Measurements from ENCODE around the gene KCNK3. TPM values are rescaled to one million over a fixed set of nuclear protein-coding genes. Genes with fewer than 3 reads are reported as not detected.
"Not testable (repeated sequence)": the region's sequence is repeated elsewhere in the genome, so short reads cannot be mapped to it uniquely, and the experiment has no call there.

Gene KCNK3
- 1.1 and 2.3 TPM in 2 replicates for total RNA-seq (2014; rRNA removed; shearing (Covaris generic))

DNA sequence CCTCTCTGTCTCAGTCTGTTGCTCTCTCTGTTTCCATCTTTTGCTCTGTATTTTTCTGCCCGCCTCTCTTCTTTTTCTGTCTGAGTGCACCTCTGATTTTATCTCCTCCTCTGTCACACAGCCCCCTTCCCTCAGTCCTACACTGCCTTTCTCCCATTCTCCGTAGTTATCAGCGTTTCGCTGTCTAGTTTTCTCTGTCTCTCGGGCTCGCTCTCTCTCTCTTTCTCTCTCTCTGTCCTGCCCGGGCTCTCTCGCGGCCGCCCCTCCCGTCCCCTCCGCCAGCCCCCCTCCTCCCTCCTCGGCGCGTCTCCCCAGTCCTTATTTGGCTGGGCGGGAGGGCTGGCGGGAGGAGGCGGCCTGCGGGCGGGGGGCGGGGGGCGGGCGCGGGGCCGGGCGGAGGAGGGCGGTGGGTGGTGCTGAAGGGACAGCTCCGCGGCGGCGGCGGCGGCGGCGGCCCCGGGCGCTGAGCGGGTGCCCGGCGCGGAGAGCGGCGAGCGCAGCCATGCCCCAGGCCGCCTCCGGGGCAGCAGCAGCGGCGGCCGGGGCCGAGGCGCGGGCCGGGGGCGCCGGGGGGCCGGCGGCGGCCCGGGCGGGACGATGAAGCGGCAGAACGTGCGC is at the start of gene KCNK3:
KCNK3 (plus strand) TSS at position 444 of the 618 bp plus-strand sequence; CDS start at position 598, 154 bp downstream.
- peak; percentile 50 for DNase-seq (ENCODE audit: low read depth)

GRCh38 chr2:26644188-26644835 is 48.2 kb upstream of the KCNK3 start:
- no peak for DNase-seq (ENCODE audit: low read depth)

DNA sequence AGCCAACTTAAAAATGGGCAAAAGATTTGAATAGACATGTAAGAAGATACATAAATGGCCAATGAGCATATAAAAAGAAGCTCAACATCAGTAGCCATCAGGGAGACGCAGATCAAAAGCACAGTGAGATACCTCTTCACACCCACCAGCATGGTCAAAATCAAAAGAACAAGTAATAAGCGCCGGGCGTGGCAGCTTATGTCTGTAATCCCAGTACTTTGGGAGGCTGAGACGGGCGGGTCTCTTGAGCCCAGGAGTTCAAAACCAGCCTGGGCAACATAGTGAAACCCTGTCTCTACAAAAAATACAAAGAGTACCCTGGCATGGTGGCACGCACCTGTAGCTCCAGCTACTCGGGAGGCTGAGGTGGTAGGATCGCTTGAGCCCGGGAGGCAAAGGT is 46.8 kb upstream of the KCNK3 start:
- no peak for DNase-seq (ENCODE audit: low read depth)

DNA sequence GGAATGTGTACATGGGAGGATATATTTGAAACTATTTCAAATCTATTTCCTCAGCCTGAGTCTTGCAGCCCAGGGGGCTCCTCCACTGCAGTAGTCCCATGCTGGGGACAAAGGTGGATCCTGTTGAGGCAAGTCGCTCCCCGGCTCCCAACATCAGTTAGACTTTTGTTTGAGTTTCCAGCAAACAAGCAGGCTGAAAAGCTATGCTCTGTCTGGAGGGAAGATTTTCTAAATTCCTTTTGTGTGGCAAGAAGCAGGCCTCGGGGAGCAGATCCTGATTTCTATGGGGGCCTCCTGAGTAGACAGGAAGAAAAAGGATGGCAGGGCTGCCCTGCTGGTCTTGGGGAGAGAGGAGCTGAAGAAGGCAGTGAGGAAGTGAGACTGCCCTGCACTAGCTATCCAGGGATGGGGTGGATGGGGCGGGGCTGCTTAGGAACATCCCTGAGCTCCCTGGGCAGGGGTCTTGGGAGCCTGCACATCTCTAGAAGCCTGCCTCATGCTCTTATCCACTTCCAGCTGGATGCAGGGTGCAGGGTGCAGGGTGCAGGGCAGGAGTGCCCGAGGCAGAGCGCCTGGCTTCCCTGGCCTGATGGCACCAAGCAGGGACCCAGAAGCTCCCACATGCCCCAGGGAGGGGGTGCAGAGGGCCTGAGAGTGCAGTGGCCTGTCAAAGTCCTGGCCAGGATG is 45.4 kb upstream of the KCNK3 start:
- no peak for DNase-seq (ENCODE audit: low read depth)

DNA sequence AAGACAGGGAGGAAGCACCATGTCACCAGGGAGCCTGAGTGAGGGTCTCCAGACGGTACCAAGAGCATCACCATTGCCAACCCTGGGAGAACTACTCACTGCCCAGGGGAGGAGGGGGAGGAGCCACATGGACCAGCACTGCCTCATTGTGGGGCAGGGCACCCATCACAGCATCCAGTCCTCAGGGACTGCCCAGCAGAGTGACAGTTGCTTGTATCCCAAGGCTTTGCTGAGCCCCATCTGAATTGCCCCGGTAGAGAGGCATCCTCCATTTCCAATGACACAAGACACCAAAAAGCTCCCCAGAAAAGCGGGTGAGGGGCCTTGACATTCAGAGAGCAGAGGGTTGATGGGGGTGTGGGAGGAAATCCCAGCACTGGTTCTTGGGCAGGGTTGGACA is 44.5 kb upstream of the KCNK3 start:
- DNase-seq (ENCODE audit: low read depth), result no peak

DNA sequence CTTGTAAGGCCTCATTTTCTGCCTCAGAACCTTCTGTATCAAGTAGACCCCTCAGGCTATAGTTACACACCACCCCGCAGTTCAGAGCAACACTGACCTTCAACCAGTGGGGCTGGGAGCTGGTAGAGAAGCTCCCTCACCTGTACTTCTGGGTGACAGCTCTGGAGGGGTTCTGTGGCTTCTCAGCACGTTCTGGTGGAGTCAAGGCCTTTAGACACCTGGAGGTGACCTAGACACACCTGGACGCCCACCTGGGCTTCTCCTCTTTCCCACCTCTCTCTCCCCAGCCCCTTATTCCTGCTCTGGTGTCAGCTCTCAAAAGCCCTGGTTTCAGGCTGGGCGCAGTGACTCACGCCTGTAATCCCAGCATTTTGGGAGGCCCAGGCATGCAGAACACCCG is 44.0 kb upstream of the KCNK3 start:
- no peak for DNase-seq (ENCODE audit: low read depth)

DNA sequence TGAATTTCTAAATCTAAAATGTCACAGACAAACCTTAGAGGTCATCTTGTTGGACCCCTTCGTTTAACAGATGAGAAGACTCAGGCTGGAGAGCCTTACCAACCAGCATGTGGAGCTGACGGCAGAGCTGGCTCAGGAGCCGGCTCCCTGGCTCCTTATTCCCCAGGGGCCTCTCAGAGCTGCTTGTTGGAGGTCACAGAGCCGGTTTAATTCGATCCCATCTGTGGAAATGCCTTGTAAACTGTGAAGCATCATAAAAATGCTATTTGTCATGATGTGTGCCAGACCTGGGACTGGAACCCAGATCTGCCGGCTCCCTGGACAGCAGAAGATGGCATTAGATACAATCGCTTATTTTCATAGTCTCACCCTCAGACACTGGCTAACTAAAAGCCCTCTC is 43.2 kb upstream of the KCNK3 start:
- DNase-seq (ENCODE audit: low read depth), result no peak

DNA sequence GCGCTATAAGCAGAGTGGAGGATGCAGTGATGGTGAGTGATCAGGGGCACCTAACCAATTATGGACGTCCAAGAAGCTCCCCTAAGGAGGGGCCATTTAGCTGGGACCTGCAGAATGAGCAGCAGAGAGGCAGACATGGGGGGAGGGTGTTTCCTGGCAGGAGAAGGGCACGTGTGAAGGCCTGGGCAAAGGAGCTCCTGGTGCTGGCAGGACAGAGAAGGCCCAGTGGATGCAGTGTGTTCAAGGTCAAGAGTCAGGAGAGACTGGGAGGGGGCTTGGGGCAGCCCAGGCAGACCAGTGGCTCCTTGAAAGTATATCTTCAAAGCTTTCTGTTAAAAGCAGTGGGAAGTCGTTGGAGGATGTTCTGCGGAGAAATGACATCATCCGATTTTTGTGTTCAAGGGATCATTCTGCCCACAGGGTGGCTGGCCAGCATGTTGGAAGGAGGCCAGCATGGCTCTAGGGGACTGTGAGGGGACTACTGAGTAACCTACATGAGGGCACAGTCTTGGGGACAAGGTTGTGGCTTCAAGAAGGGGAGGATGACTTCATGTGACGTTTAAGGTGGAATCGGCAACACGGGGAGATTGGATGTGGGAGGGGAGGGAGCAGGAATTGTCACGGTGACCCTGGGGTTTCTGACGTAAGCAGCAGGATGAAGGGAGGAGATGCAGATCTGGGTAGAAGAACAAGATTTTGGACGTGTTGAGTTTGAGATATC is 42.4 kb upstream of the KCNK3 start:
- peak; percentile 30 for DNase-seq (ENCODE audit: low read depth)

- DNase-seq (ENCODE audit: low read depth), result peak; percentile 66
These were observed 41.6 kb upstream of the KCNK3 start for GRCh38 chr2:26650713-26651469.

GRCh38 chr2:26651470-26651771 is 41.1 kb upstream of the KCNK3 start:
- no peak for DNase-seq (ENCODE audit: low read depth)

- no peak for DNase-seq (ENCODE audit: low read depth)
These were observed 40.7 kb upstream of the KCNK3 start for GRCh38 chr2:26651799-26652198.

DNA sequence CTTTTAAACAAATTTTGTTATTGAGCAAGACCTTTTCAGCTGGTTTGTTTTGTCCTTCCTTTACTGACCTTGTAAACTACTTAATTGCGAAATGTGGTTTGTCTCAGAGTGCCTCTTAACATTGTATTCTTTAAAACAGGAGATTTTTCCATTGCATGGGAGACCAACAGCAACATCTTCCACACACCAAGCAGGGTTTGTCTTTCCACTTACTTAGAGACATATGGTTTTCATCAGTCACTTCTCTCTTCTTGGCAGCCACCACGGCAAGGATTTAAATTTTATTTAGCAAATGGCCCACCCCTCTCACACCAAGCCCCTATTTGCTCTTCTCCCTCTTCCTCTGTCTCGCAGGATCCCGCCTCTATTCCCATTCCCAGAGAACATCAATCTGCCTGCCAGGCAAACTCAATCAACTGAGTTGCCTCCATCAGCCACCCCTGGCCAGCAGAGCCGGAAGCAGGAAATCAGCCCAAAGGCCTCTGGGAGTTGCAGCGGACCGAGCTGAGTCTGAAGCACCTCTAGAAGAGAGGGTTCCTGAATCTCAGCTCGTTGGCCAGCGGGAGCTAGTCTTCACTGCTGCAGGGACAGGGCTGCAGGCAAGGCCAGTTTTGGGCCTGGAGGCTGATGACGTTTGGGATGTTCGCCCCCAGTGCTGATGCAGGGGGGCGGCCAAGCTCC is 40.0 kb upstream of the KCNK3 start:
- DNase-seq (ENCODE audit: low read depth), result peak; percentile 69

DNA sequence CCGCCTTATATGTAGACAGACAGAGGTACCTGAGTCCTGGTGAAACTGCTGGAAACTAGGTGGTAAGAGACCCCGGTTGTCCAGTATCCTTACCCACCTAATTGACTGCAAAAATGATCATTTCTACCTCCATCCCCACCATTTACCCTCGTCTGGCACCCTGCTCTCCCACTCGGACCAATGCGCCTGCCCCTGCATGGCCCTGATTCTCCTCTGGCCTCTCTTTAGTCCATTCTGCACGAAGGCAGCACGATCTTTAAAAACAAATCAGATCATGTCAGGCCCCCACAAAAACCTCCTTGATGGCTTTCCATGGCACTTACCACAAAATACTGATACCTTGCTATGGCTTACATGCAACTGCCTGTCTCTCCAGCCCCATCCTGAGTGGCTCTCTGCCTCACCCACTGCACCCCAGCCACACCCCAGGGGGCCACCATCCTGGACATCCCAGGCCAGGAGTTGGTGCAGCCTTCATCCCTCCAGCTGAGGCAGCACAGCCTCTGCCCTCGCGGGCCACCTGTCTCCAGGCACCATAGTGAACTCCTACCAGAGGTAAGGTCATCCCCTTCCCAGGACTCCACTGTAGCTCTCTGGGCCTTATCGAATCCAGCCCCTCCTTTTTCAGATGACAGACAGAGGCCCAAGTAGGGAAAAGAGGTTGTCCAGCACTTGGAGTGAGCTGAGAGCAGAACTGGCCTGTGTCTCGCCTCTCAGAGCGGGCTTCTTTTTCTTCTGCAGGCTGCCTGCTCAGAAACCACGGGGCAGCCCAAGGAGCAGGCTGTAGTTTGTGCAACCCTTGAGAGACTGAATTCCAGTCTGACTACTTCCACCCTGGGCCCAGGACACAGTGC is 39.1 kb upstream of the KCNK3 start:
- DNase-seq (ENCODE audit: low read depth), result no peak

DNA sequence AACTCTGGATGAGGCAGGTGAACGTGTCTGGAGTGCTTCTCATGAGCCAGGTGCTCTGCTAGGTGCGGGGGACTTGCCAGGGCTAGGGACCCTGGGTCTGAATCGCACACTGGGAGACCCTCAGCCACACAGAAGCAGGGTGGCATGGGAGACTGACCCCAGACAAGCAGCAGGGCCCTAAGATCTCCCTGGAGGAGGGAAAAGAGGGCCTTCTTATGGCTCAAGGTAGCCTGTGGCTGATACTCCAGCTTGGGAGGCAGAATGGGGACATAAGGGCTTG is 38.5 kb upstream of the KCNK3 start:
- no peak for DNase-seq (ENCODE audit: low read depth)

GRCh38 chr2:26655120-26655519 is 37.4 kb upstream of the KCNK3 start:
- not testable (repeated sequence) for DNase-seq (ENCODE audit: low read depth)

GRCh38 chr2:26655611-26656195 is 36.8 kb upstream of the KCNK3 start:
- no peak for DNase-seq (ENCODE audit: low read depth)

GRCh38 chr2:26657265-26657664 is 35.3 kb upstream of the KCNK3 start:
- no peak for DNase-seq (ENCODE audit: low read depth)

- no peak for DNase-seq (ENCODE audit: low read depth)
These were observed 33.7 kb upstream of the KCNK3 start for GRCh38 chr2:26658691-26659346.

DNA sequence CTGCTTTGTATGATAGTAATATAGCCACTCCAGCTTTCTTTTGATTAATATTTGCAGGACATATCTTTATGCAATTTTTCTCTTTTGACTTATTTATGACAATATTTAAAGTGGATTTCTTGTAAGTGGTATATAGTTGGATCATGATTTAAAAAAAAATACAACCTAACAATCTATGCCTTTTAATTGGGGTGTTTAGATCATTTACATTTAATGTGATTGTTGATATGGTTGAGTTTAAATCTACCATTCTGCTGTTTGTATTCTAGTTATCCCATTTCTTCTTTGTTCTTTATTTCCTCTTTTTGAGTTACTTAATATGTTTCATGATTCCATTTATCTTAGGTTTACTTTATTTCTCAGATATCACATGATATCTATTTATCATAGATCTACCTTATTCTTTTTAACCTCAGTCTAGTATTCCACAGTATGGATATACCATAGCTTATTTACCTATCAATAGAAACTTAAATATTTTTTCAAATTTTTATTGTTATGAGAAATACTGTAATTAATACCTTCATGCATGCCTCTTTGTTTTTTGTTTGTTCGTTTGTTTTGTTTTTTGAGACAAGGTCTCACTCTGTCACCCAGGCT is 32.1 kb upstream of the KCNK3 start:
- DNase-seq (ENCODE audit: low read depth), result no peak

Measured in RPMI7951 (cell line).